K562 (cell line): Measurements from ENCODE around the gene SMCO1. TPM values are rescaled to one million over a fixed set of nuclear protein-coding genes. Genes with fewer than 3 reads are reported as not detected.

Experiments
- ATAC-seq: fragments of 200-7000 bp; cut with Tn5 transposase; 3 replicates; pipeline ENCODE4 v1.9.1; 2020; ENCODE audit warnings: moderate library complexity
- BruUV-seq: library from RNA; stranded (reverse); fragments of 400-500 nt; replicated peaks from 2 replicates; lab custom pipeline; 2021; lab: Mats Ljungman, UMichigan
- CTCF ChIA-PET: fragments of 300-600 bp; formaldehyde crosslinking; extraction: SDS; loops from one replicate; lab custom pipeline; 2021; ENCODE audit warnings: low intra/inter-chr PET ratio; lab: Yijun Ruan, JAX
- POLR2A ChIA-PET: fragments of 300-600, 350-650 bp; sonication (Branson Sonifier 250); formaldehyde crosslinking; extraction: SDS; loops from one replicate; lab custom pipeline; 2021; ENCODE audit warnings: antibody characterized with exemption, inconsistent platforms; lab: Yijun Ruan, JAX
- DNase-seq, 4 experiments: peaks; one replicate each; pipeline versions ENCODE4 v3.0.0 to v3.0.0-alpha.2; 2011 to 2018; ENCODE audit warnings: low spot score in 3 of 4, mixed read lengths in 3 of 4; ENCODE audit errors: extremely low read depth in 1 of 4
- FAIRE-seq: peaks from 2 replicates; lab custom pipeline; 2011; peaks lifted over from hg19 to GRCh38; lab: Jason Lieb, UNC
- H2AFZ ChIP-seq: 2 replicates; pipeline ENCODE4 v1.6.0; 2011; ENCODE audit warnings: low read depth, low read length, control low read depth, inconsistent platforms
- H3K27ac ChIP-seq: fragments of 200-600 bp; 3 replicates; pipeline ENCODE4 v1.8.0; 2011; ENCODE audit warnings: low read depth, mild to moderate bottlenecking, control low read depth, inconsistent platforms, low read length, moderate library complexity, mixed read lengths; ENCODE audit errors: extremely low read depth
- H3K27me3 ChIP-seq, 2 experiments: fragments of 300-600 bp in 1 of 2; 2 replicates in 1 of 2; 3 replicates in 1 of 2; pipeline versions ENCODE4 v1.6.0 to v1.8.0; 2011; ENCODE audit warnings: inconsistent platforms in 2 of 2, low read length in 2 of 2, mild to moderate bottlenecking in 1 of 2, mixed read lengths in 1 of 2, moderate library complexity in 1 of 2; ENCODE audit not compliant: control insufficient read depth in 2 of 2, insufficient read depth in 2 of 2
- H3K36me3 ChIP-seq: fragments of 300-600 bp; 3 replicates; pipeline ENCODE4 v1.8.0; 2011; ENCODE audit warnings: mild to moderate bottlenecking, low read length, inconsistent platforms; ENCODE audit not compliant: control insufficient read depth, insufficient read depth
- H3K4me1 ChIP-seq, 2 experiments: fragments of 200-600 bp in 1 of 2; replicated peaks in 1 of 2; 2 replicates in 1 of 2; 3 replicates in 1 of 2; pipeline versions ENCODE4 v1.5.1 to v1.8.0; 2011; ENCODE audit warnings: inconsistent platforms in 2 of 2, low read length in 2 of 2, mild to moderate bottlenecking in 1 of 2, mixed read lengths in 1 of 2, moderate library complexity in 1 of 2; ENCODE audit not compliant: control insufficient read depth in 2 of 2, insufficient read depth in 2 of 2
- H3K4me2 ChIP-seq: 2 replicates; pipeline ENCODE4 v1.6.1; 2011; ENCODE audit warnings: low read length, control low read depth, inconsistent platforms, mixed read lengths; ENCODE audit not compliant: insufficient read depth
- H3K4me3 ChIP-seq: fragments of 200-600 bp; sonication (generic), shearing (Covaris generic); 2 replicates; pipeline ENCODE4 v1.5.1; 2016; ENCODE audit warnings: control low read depth, inconsistent platforms
- H3K79me2 ChIP-seq: fragments of 200-600 bp; 3 replicates; pipeline ENCODE4 v1.8.0; 2011; ENCODE audit warnings: low read length, inconsistent platforms; ENCODE audit not compliant: control insufficient read depth, insufficient read depth
- H3K9ac ChIP-seq, 2 experiments: 2 replicates each; pipeline versions ENCODE4 v1.6.0 to v1.6.1; 2011; ENCODE audit warnings: low read depth in 2 of 2, low read length in 2 of 2, control low read depth in 1 of 2, inconsistent platforms in 1 of 2, mild to moderate bottlenecking in 1 of 2, mixed read lengths in 1 of 2; ENCODE audit not compliant: insufficient read depth in 1 of 2
- H3K9me1 ChIP-seq: one replicate; pipeline ENCODE4 v1.6.0; 2011; ENCODE audit warnings: inconsistent platforms, mild to moderate bottlenecking, low read length, moderate library complexity; ENCODE audit not compliant: control insufficient read depth, insufficient read depth
- H3K9me3 ChIP-seq: replicated peaks from 2 replicates; pipeline ENCODE4 v1.5.1; 2011; ENCODE audit warnings: low read depth, low read length, inconsistent platforms; ENCODE audit not compliant: control insufficient read depth, insufficient read depth
- H4K20me1 ChIP-seq: replicated peaks from 2 replicates; pipeline ENCODE4 v1.6.1; 2011; ENCODE audit warnings: low read length, inconsistent platforms, mixed read lengths; ENCODE audit not compliant: control insufficient read depth, insufficient read depth
- ARHGAP35 ChIP-seq: fragments of 450-650 bp; IDR thresholded peaks from 2 replicates; pipeline ENCODE4 v1.6.1; 2018; ENCODE audit not compliant: partially characterized antibody
- CHCHD3 ChIP-seq: fragments of 250-450 bp; sonication (Bioruptor Pico); IDR thresholded peaks from 2 replicates; pipeline ENCODE4 v2.1.2; 2022; ENCODE audit warnings: mild to moderate bottlenecking
- CTCF ChIP-seq, 3 experiments: IDR thresholded peaks in 2 of 3; conservative IDR thresholded peaks in 1 of 3; 2 replicates each; pipeline ENCODE4 v1.5.1; 2011 to 2012; ENCODE audit warnings: low read length in 3 of 3, mild to moderate bottlenecking in 3 of 3, control low read depth in 2 of 3, improper control_type of control experiment in 1 of 3, inconsistent platforms in 1 of 3, low read depth in 1 of 3, mixed read lengths in 1 of 3, moderate library complexity in 1 of 3; ENCODE audit not compliant: insufficient read depth in 2 of 3
- GABPB1 ChIP-seq: sonication (generic); formaldehyde crosslinking; IDR thresholded peaks from 2 replicates; pipeline ENCODE4 v1.8.0; 2022; ENCODE audit warnings: mild to moderate bottlenecking, missing genetic modification reagents
- KDM1A ChIP-seq, 2 experiments: fragments of 450-650 bp; IDR thresholded peaks; 2 replicates each; pipeline ENCODE4 v1.6.1; 2016; ENCODE audit warnings: mild to moderate bottlenecking in 2 of 2
- KLF10 ChIP-seq: fragments of 250-450 bp; sonication (Bioruptor Pico); IDR thresholded peaks from 2 replicates; pipeline ENCODE4 v1.6.1; 2021; ENCODE audit warnings: matching md5 sums
- L3MBTL2 ChIP-seq: fragments of 450-650 bp; IDR thresholded peaks from 2 replicates; pipeline ENCODE4 v1.6.1; 2016; ENCODE audit warnings: mild to moderate bottlenecking, moderate library complexity
- MEIS2 ChIP-seq: fragments of 450-650 bp; IDR thresholded peaks from 2 replicates; pipeline ENCODE4 v1.6.1; 2014; ENCODE audit warnings: mild to moderate bottlenecking; ENCODE audit not compliant: partially characterized antibody
- PKNOX1 ChIP-seq: fragments of 450-650 bp; IDR thresholded peaks from 2 replicates; pipeline ENCODE4 v1.6.1; 2016
- RAD21 ChIP-seq, 2 experiments: fragments of 250-450 bp in 1 of 2; fragments of 450-650 bp in 1 of 2; sonication (Bioruptor Pico) in 1 of 2; formaldehyde crosslinking in 1 of 2; IDR thresholded peaks in 1 of 2; conservative IDR thresholded peaks in 1 of 2; 2 replicates each; pipeline versions ENCODE4 v1.4.0 to v1.8.0; 2020 to 2022; ENCODE audit warnings: mild to moderate bottlenecking in 2 of 2, moderate library complexity in 1 of 2
- RAD51 ChIP-seq: fragments of 450-650 bp; IDR thresholded peaks from 2 replicates; pipeline ENCODE4 v1.7.1; 2016; ENCODE audit warnings: low read depth, mild to moderate bottlenecking, borderline replicate concordance
- RBM15 ChIP-seq: fragments of 200-400 bp; formaldehyde crosslinking; IDR thresholded peaks from 2 replicates; pipeline ENCODE4 v1.6.1; 2018; ENCODE audit warnings: mild to moderate bottlenecking, low read length, moderate library complexity; ENCODE audit not compliant: insufficient read depth
- SREBF2 ChIP-seq: sonication (generic); formaldehyde crosslinking; IDR thresholded peaks from 2 replicates; pipeline ENCODE4 v1.4.0; 2020; ENCODE audit warnings: mild to moderate bottlenecking, missing genetic modification reagents
- THAP7 ChIP-seq: fragments of 250-450 bp; sonication (Bioruptor Pico); IDR thresholded peaks from 2 replicates; pipeline ENCODE4 v1.5.0; 2021
- U2AF2 ChIP-seq: fragments of 200-400 bp; formaldehyde crosslinking; optimal IDR thresholded peaks from 2 replicates; pipeline ENCODE3; 2017; ENCODE audit warnings: low read depth, mild to moderate bottlenecking, low read length
- ZBTB7A ChIP-seq: IDR thresholded peaks from 2 replicates; pipeline ENCODE4 v1.6.1; 2011; ENCODE audit warnings: low read depth, mild to moderate bottlenecking, low read length, moderate library complexity, borderline replicate concordance; ENCODE audit not compliant: control insufficient read depth
- ZKSCAN1 ChIP-seq: fragments of 150-350 bp; IDR thresholded peaks from 2 replicates; pipeline ENCODE4 v1.6.1; 2016; ENCODE audit warnings: low read depth, low read length
- ZNF165 ChIP-seq: fragments of 250-450 bp; sonication (Bioruptor Pico); IDR thresholded peaks from 2 replicates; pipeline ENCODE4 v1.4.0; 2020; ENCODE audit warnings: borderline replicate concordance
- WGBS: fragments of 100-300 bp; shearing (Covaris generic); methylation state at CpG from one replicate; pipeline ENCODE4 v1.1.6; 2016; ENCODE audit warnings: low coverage, mixed read lengths; ENCODE audit not compliant: insufficient coverage; ENCODE audit errors: missing lambda C conversion rate; 5-methylcytosine and 5-hydroxymethylcytosine counted together
- in situ Hi-C: fragments of 300-500 bp; cut with MboI; formaldehyde crosslinking; loops from 4 replicates; pipeline ENCODE4 v1.15.0; 2018; ENCODE audit warnings: inconsistent platforms, mixed read lengths
- intact Hi-C: fragments of 100-400 bp; cut with micrococcal nuclease; formaldehyde crosslinking; loops from 2 replicates; pipeline ENCODE4 v1.14.2; 2022
- polyA plus RNA-seq, 8 experiments: library from polyadenylated mRNA; depleted of rRNA in 4 of 8; stranded (reverse) in 5 of 8; unstranded in 3 of 8; fragments of >200 nt; fragmentation: Nextera tagmentation in 2 of 8; fragmentation: Illumina TruSeq in 1 of 8; extraction: Ambion mirVana in 2 of 8; extraction: Trizol in 1 of 8; gene quantifications; 2 replicates each; pipeline versions ENCODE4 v1.2.1 to v1.2.3, GENCODE V29; 2011 to 2014; ENCODE audit warnings: inconsistent platforms in 1 of 8, missing spikeins in 1 of 8
- total RNA-seq, 7 experiments: library from RNA; depleted of rRNA in 6 of 7; stranded (reverse); fragments of >200 nt in 6 of 7; fragmentation: Illumina TruSeq in 2 of 7; extraction: Trizol in 2 of 7; gene quantifications; 2 replicates each; pipeline versions ENCODE4 v1.2.1 to v1.2.3, GENCODE V29; 2011 to 2021; ENCODE audit warnings: low replicate concordance in 1 of 7
- TF ChIP-seq, protein P1 (sequence below): fragments of 450-650 bp; IDR thresholded peaks from 2 replicates; pipeline ENCODE4 v1.6.1; 2016; ENCODE audit warnings: low read depth, mild to moderate bottlenecking, moderate library complexity

The SMCO1 gene
- total and polyA plus RNA-seq, 9 of the 15 experiments (the other 6 are each of a cell fraction or from before 2014, with no cell fraction given), result 0.05 to 0.35 (median 0.12) TPM; not detected in 5

- in situ Hi-C loops, result loop anchor here (10.0 kb wide), 1 partner anchor 647 kb away; no protein-coding TSS in a partner anchor
- ATAC-seq (peak; percentile 45), DNase-seq (peak; percentile 32 to 44 (median 39)), FAIRE-seq (peak; percentile 40)
- no peaks in the 10 kb centered on the region for H4K20me1 ChIP-seq
- no peaks in the 10 kb centered on the region for H3K36me3 ChIP-seq
- H3K9me1 ChIP-seq, result no peaks in the 10 kb centered on the region
- no peaks in the 10 kb centered on the region for H3K27me3 ChIP-seq
- intact Hi-C loops, result no loop called here
- peak overlapping the region; percentile 88 for H2AFZ ChIP-seq
- peak overlapping the region; percentile 35; the same call in 1 of the 2 replicates for H3K4me2 ChIP-seq
- WGBS, result 26% methylated on average over 12 of the region's 18 CpGs
- no TSS peak for BruUV-seq
- no peaks in the 10 kb centered on the region for H3K9me3 ChIP-seq
- no peaks in the 10 kb centered on the region for H3K79me2 ChIP-seq
- H3K27ac ChIP-seq, result no peak overlapping the region
- H3K4me1 ChIP-seq, result peaks cover 4 to 13% of the 10 kb centered on the region in 2 experiments; a peak in 2 of 5 replicates
- H3K4me3 ChIP-seq, result no peak overlapping the region
- no peak overlapping the region for H3K9ac ChIP-seq
- CTCF ChIA-PET, result no interaction called here
- POLR2A ChIA-PET, result no interaction called here
- TF ChIP-seq RAD51 (no peak), CTCF (IDR thresholded peaks at IDR 0.05 in 2 of 3, conservative IDR thresholded peaks at IDR 0.05 in 1 of 3; ENCODE audit: insufficient read depth in 2 of 3, low read depth in 1 of 3, low read length in 3 of 3) (peak; percentile 31 to 64 (median 62); a peak in 4 of 6 replicates), ZNF165 (CRISPR knock-in tag) (no peak), GABPB1 (no peak), L3MBTL2 (0 out of 2 replicates have a peak, but pooled peaks have one; percentile 38), ZBTB7A (no peak), PKNOX1 (peak; percentile 87), SREBF2 (no peak), THAP7 (CRISPR knock-in tag) (no peak), ARHGAP35 (no peak), RBM15 (no peak), ZKSCAN1 (no peak), CHCHD3 (CRISPR knock-in tag) (no peak), U2AF2 (no peak), KLF10 (CRISPR knock-in tag) (no peak), RAD21 (CRISPR knock-in tag; conservative IDR thresholded peaks at IDR 0.05 in 1 of 2, IDR thresholded peaks at IDR 0.05 in 1 of 2) (peak; percentile 30 to 61), MEIS2 (peak; percentile 93), KDM1A (IDR thresholded peaks at IDR 0.05) (no peak)
- TF ChIP-seq, protein P1, sequence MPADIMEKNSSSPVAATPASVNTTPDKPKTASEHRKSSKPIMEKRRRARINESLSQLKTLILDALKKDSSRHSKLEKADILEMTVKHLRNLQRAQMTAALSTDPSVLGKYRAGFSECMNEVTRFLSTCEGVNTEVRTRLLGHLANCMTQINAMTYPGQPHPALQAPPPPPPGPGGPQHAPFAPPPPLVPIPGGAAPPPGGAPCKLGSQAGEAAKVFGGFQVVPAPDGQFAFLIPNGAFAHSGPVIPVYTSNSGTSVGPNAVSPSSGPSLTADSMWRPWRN, result no peak
Observed at GRCh38 chr3:196537319-196537984, 22.3 kb upstream of the SMCO1 start.
